ENCODE data around the gene ACTR1A.
A peak's percentile ranks its signal among the peaks of the same experiment; 100 is the strongest.
"Not testable (repeated sequence)": the region's sequence is repeated elsewhere in the genome, so short reads cannot be mapped to it uniquely, and the experiment has no call there.

Gene ACTR1A

GRCh38 chr10:102502337-102503151, at the start of gene ACTR1A:
Gene ACTR1A (minus strand): TSS chr10:102502712. CDS start chr10:102502647, 65 bp downstream.
- peak; percentile 99 for DNase-seq

DNA sequence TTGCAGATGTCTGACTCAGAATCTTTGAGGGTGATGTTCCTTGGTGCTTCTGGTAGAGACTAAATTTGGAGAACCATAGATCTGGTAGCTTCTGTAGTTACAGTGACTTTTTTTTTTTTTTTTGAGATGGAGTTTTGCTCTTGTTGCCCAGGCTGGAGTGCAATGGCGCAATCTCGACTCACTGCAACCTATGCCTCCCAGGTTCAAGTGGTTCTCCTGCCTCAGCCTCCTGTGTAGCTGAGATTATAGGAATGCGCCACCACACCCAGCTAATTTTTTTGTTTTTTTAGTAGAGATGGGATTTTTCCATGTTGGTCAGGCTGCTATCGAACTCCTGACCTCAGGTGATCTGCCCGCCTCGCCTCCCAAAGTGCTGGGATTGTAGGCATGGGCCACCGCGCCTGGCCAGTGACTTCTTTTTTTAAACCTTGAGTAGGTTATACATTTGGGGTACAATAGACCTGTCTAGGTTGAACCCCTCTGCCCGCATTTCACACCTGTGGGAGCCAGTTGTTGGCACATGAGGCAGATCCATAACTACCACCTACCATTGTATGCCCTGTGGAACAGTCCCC, 48.2 kb upstream of the ACTR1A start:
- no peak for DNase-seq

DNA sequence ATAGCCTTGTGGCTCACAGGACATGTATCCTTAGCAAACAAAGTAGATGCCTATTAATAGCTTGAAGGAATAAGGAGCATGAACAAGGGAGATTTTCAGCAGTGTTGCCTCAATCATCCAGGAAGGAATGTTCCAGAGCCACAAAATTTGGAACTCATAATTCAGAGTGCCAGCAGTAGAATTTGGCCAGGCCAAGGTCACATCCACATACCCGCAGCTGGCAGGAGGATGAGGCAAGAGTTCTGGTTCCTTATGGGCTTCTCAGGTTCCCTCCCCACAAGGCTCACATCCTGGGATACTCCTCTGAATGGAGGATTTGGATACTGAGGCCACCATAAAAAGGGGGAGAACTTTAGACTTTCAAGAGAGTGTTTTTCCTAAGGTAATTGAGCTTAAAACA, 47.0 kb upstream of the ACTR1A start:
- DNase-seq = no peak

DNA sequence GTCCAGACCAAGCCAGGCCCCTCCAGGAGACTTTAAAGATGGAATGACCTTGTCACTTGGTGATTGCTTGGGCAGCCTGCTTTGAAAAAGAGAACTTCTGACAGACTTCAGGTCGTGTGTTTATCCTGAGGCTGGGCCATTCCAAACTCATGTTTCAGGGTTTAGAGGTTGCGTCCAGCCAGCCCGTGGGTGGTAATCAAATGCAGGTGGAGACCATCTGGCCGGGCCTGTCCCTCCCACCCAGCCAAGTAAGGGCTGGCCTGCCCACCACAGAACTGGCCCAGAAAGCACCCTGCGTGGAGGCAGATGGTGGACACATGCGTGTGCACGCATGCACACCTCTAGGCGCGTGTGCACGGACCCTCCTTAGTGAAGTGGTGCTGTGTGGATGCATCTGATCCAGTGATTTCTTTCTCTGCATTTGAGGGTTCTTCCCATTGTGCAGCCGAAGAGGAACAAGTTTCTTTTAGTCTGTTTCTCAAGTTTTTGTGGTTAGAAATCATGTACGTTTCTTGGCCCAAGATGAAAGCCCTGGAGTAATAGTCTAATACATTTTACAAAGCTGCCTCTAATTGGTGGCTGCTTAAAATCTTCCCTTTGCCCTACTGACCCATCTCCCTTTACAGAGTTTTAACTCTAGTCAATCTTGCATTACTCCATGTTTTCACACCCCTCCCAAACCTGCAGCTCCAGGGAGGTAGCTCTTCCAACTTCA, 44.3 kb upstream of the ACTR1A start:
- no peak for DNase-seq

DNA sequence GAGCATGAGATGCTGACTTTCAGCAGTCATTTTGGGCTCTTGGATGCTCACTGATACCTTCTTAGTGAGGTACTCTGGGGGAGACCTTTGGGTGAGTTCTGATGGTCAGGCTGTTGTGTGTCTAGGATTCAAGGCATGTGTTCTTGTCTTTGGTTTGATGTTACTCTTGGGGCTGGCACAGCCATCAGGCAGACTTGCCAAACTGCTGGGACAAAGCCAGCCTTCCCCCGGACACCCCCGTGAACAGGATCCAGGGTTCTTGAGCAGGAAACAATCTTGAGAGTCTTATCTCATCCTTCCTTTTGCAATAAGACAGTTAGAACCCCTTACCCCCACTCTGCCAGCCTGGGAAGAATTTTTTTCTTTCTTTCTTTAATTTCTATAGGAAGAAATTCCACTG, 43.5 kb upstream of the ACTR1A start:
- DNase-seq = no peak

DNA sequence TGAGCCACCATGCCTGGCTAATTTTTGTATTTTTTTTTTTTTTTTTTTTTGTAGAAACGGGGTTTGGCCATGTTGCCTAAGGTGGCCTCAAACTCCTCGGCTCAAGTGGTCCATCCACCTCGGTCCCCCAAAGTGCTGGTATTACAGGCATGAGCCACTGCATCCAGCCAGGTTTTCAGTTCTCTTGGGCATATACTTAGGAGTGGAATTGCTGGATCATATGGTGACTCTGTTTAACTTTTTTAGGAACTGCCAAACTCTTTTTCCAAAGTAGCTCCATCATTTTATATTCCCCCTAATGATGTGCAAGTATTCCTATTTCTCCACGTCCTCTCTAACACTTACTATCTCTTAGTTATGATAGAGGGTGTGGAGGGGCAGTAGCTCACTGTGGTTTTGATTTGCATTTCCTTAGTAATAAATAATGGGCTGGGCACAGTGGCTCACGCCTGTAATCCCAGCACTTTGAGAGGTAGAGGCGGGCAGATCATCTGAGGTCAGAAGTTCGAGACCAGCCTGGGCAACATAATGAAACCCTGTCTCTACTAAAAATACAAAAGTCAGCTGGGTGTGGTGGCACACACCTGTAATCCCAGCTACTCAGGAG, 42.9 kb upstream of the ACTR1A start:
- no peak for DNase-seq

GRCh38 chr10:102542800-102543418, 40.4 kb upstream of the ACTR1A start:
- DNase-seq = no peak

DNA sequence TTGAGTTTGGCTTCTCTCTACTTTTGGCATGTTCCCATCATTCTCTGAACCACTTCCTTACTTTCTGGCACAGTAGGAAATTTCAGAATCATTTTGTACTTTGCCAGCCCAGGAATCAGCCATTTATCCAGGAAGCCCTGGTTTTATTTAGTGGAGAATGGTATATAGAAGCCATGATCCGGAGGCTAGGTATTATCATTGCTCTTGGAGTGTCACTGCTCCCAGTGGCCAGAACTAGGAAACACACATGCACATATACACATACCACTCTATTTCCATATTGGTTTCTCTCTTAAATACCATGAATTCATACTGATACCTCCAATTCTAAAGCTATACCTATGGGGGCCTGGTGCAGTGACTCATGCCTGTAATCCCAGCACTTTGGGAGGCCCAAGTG, 37.5 kb upstream of the ACTR1A start:
- DNase-seq = no peak

DNA sequence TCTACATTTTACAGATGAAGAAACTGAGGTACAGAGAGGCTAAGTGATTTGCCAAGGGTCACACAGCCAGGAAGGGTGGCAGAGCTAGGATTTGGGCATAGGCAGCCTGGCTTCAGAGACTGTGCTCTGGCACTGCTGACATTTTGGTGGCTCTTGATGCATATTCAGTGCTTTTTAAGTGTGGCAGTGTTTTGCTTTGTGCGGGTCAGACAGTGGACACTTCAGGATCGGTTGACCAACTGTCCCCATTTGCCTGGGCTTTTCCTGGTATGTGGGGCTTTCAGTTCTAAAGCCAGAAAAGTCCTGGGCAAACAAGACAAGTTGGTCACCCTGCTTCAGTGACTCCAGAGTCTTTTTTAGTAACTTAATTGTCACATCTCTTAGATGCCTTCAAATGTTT, 36.3 kb upstream of the ACTR1A start:
- DNase-seq = no peak

- no peak for DNase-seq
Measured at GRCh38 chr10:102537948-102538347, 35.4 kb upstream of the ACTR1A start.

- DNase-seq = no peak
Measured at GRCh38 chr10:102537367-102537766, 34.9 kb upstream of the ACTR1A start.

DNA sequence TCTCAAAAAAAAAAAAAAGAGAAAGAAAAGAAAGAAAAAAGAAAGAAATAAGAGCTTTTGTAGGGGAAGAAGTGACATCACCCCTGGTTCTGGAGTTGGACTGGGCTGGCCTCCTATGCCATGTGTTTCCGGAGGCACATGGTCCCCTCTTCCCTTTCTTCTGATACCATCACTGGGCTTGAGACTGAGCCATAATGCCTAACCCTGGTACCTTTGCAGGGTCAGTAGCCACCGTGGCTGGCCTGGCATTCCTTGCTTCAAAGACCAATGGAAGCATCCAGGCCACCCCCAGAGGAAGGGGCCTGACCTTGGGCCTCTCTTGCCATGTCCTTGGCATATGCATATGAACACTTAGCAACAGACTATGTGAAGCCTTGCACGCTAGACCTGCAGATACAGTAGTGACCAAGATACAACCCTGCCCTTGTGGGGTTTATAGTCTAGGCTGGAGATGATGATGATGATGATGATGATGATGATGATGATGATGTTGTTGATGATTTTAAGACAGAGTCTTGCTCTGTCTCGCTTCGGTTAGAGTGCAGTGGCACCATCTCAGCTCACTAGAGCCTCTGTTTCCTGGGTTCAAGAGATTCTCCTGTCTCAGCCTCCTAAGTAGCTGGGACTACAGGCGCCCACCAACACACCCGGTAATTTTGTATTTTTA, 33.1 kb upstream of the ACTR1A start:
- DNase-seq = no peak

GRCh38 chr10:102534966-102535365, 32.5 kb upstream of the ACTR1A start:
- DNase-seq = not testable (repeated sequence)

DNA sequence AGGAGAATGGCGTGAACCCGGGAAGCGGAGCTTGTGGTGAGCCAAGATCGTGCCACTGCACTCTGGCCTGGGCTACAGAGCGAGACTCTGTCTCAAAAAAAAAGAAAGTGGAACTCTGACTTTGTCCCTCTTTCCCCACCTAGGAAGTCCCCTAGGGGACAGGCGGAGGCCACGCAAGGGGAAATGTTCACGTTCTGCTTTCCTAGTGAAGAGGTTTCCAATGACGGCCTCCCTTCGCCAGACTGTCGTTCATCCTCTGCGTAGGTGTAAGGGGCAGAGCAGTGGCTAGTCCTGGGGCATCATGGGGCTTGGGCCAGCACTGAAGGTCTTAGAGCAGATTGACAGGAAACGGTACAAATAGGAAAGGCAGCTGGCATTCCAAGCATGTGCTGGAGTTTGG, 31.8 kb upstream of the ACTR1A start:
- no peak for DNase-seq

- DNase-seq = no peak
Measured at GRCh38 chr10:102527546-102527945, 25.0 kb upstream of the ACTR1A start.

GRCh38 chr10:102524746-102525145, 22.2 kb upstream of the ACTR1A start:
- DNase-seq = no peak

- DNase-seq = no peak
Measured at GRCh38 chr10:102523250-102524029, 20.9 kb upstream of the ACTR1A start.

GRCh38 chr10:102522874-102523249, 20.4 kb upstream of the ACTR1A start:
- no peak for DNase-seq

DNA sequence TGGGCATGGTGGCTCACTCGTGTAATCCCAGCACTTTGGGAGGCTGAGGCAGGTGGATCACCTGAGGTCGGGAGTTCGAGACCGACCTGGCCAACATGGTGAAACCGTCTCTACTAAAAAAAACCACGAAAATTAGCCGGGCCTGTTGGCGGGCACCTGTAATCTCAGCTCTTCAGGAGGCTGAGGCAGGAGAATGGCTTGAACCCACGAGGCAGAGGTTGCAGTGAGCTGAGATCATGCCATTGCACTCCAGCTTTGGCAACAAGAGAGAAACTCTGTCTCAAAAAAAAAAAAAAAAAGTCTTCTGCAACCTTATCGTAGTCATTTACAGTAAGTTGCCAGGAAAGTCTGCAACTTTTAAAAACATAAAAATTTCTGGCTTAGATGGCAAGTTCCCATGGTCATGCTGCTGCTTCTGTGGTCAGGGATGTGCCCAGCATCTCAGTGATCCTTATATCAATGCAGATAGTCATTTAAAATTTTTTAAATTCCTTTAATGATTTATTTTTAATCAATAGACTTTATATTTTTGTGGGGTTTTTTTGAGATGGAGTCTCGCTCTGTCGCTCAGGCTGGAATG, 16.8 kb upstream of the ACTR1A start:
- DNase-seq = no peak

GRCh38 chr10:102517553-102517952, 15.0 kb upstream of the ACTR1A start:
- DNase-seq = no peak

DNA sequence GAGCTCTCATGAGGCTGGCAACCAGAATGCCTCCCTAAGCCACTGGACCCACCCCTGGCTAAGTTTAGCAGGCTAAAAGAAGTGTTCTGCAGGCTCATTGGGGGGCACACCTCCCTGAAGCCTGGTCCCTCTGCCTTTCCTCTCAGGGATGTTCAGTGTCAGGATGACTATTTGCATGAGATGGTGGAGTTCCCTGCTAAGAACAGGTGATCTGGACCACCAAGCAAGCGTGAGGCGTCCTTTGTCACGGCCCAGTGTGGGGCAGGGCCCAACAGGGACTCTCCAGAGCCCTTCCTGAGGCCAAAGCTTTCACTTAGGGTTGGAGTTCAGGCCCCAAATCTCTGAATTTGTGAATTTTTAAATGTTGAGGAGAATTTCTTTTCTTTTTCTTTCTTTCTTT, 13.2 kb upstream of the ACTR1A start:
- DNase-seq = no peak
